ENCODE data around the gene KLHDC7B.
"Not testable (repeated sequence)": the region's sequence is repeated elsewhere in the genome, so short reads cannot be mapped to it uniquely, and the experiment has no call there.

The KLHDC7B gene

GRCh38 chr22:50535113-50535512, 10.6 kb upstream of the KLHDC7B start:
- DNase-seq (ENCODE audit: low read depth), result no peak
- H3K4me3 ChIP-seq (ENCODE audit: low read length), result no peak overlapping the region
- no peak for TF ChIP-seq CTCF (IDR thresholded peaks at IDR 0.05; ENCODE audit: insufficient read depth, low read depth, low read length, missing control alignments)

GRCh38 chr22:50536226-50536625, 9.5 kb upstream of the KLHDC7B start:
- DNase-seq (ENCODE audit: low read depth), result no peak
- no peak overlapping the region for H3K4me3 ChIP-seq (ENCODE audit: low read length)
- no peak for TF ChIP-seq CTCF (IDR thresholded peaks at IDR 0.05; ENCODE audit: insufficient read depth, low read depth, low read length, missing control alignments)

- DNase-seq (ENCODE audit: low read depth), result no peak
- TF ChIP-seq CTCF (IDR thresholded peaks at IDR 0.05; ENCODE audit: insufficient read depth, low read depth, low read length, missing control alignments), result no peak
- no peak overlapping the region for H3K4me3 ChIP-seq (ENCODE audit: low read length)
Measured at GRCh38 chr22:50537765-50538164, 7.9 kb upstream of the KLHDC7B start.

- DNase-seq (ENCODE audit: low read depth), result no peak
- no peak overlapping the region for H3K4me3 ChIP-seq (ENCODE audit: low read length)
- TF ChIP-seq CTCF (IDR thresholded peaks at IDR 0.05; ENCODE audit: insufficient read depth, low read depth, low read length, missing control alignments), result no peak
Measured at GRCh38 chr22:50540381-50540780, 5.3 kb upstream of the KLHDC7B start.

- H3K4me3 ChIP-seq (ENCODE audit: low read length), result not testable (repeated sequence)
- peak; percentile 98 for DNase-seq (ENCODE audit: low read depth)
Measured at GRCh38 chr22:50541667-50542026, 4.1 kb upstream of the KLHDC7B start.

- peak; percentile 38 for TF ChIP-seq CTCF (IDR thresholded peaks at IDR 0.05; ENCODE audit: insufficient read depth, low read depth, low read length, missing control alignments)
- peak; percentile 85 for DNase-seq (ENCODE audit: low read depth)
- no peak overlapping the region for H3K4me3 ChIP-seq (ENCODE audit: low read length)
Measured at GRCh38 chr22:50542416-50542927, 3.2 kb upstream of the KLHDC7B start.

- DNase-seq (ENCODE audit: low read depth), result peak; percentile 71
- peak; percentile 29 for TF ChIP-seq CTCF (IDR thresholded peaks at IDR 0.05; ENCODE audit: insufficient read depth, low read depth, low read length, missing control alignments)
- peak overlapping the region; percentile 19 for H3K4me3 ChIP-seq (ENCODE audit: low read length)
Measured at GRCh38 chr22:50544078-50544745, 1.5 kb upstream of the KLHDC7B start.

Measured in epithelial cell of esophagus (primary cell).